Renal cortical epithelial cell (primary cell): ENCODE data around the gene SIGMAR1. TPM values are rescaled to one million over a fixed set of nuclear protein-coding genes. Genes with fewer than 3 reads are reported as not detected.

Experiments used
- total RNA-seq: library from RNA; depleted of rRNA; stranded (reverse); fragments of >200 nt; gene quantifications from 2 replicates; pipeline ENCODE4 v1.2.3, GENCODE V29; 2014

The SIGMAR1 gene
- total RNA-seq, 1 donor from 2014 or later: 56.1 TPM

Other genes starting within 250 kb of the SIGMAR1 start
- 11.6 and 17.2 TPM in 2 replicates for gene FAM219A, start 179.2 kb downstream of the SIGMAR1 start, total RNA-seq
- gene DNAI1, start 179.0 kb downstream of the SIGMAR1 start, total RNA-seq: 0.99 TPM in 1 of 2 replicates, not detected in the other
- 0.30 TPM in 1 of 2 replicates, not detected in the other for gene ENHO, start 114.8 kb downstream of the SIGMAR1 start, total RNA-seq
- gene CNTFR, start 48.1 kb downstream of the SIGMAR1 start, total RNA-seq: not detected in 2 replicates
- 14.9 and 16.1 TPM in 2 replicates for gene RPP25L, start 25.7 kb downstream of the SIGMAR1 start, total RNA-seq
- gene DCTN3, start 17.3 kb downstream of the SIGMAR1 start, total RNA-seq: 50.4 and 79.3 TPM in 2 replicates
- not detected in 2 replicates for gene ARID3C, start 8.7 kb downstream of the SIGMAR1 start, total RNA-seq
- gene GALT, start 8.9 kb upstream of the SIGMAR1 start, total RNA-seq: 24.7 and 30.2 TPM in 2 replicates
- gene IL11RA, start 14.4 kb upstream of the SIGMAR1 start, total RNA-seq: 4.2 and 4.5 TPM in 2 replicates
- gene CCL27, start 24.9 kb upstream of the SIGMAR1 start, total RNA-seq: not detected in 2 replicates
- not detected in 2 replicates for gene CCL19, start 53.5 kb upstream of the SIGMAR1 start, total RNA-seq
- gene CCL21, start 72.3 kb upstream of the SIGMAR1 start, total RNA-seq: not detected in 2 replicates